NOMO-1 treated with dmso at 0.1 percent for 144 hours (cell line): Measurements from ENCODE around the gene BRF1.

Source experiments
- DNase-seq: peaks from one replicate; lab custom pipeline; 2025; ENCODE audit not compliant: unreplicated experiment; lab: John Stamatoyannopoulos, UW

Gene BRF1

DNA sequence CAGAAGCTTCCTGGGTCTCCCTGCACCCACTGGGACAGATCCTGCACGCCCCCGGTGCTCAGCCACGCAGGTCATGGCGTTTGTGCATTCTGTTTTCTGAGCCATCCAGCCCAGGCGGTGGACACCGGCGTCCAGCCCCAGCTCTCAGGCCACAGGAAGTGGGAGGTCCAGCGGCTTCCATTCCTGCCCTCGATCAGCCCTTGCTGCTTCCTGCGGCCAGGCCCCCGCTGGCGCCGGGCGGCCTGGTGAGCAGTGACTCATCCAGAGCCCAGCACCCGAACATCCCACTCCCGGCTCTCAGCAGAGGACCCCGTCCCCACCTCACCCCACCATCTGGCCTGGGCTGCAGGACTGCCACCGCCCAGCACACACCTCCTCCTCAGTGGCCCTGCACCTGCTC lies 101.7 kb downstream of the BRF1 start:
- DNase-seq: no peak

DNA sequence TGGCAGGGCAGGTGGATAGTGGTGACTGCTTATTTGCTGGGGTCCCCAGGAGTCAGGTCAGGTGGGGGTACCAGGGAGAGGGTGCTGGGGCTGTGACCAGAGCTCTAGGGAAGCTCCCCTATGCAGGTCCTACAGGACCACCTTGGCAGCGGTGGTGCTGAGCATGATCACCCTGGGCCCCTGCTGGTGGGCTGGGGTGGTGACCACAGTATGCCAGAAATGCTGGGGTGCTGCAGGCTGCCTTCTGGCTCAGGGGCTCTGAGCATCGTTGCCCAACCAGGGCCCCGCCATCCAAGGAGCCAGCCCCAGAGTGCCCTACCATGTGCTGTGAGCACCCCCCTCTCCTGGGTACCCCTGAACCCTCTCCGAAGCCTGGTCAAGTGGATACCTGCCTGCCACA lies 102.2 kb downstream of the BRF1 start:
- DNase-seq: no peak

DNA sequence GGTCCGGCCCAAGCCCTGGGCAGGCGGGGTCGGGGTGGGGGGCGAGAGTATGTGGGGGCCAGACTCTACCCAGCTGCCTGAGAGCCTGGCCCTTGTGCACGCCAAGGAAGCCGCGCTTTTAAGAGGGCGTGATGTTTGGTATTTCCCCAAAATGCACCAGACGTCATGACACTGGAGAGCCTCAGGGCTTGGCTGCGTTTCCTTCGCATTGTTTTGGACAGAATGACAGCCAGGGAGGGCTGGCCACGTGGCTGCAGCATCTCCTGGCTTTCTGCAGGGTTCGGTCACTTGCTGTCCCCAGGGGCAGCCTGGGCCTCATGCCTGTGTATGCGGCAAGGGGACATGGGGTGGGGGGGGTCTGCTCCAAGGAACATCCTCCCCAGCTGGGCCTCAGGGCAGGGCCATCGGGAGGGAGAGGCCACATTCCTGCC lies 103.6 kb downstream of the BRF1 start:
- no peak for DNase-seq

DNA sequence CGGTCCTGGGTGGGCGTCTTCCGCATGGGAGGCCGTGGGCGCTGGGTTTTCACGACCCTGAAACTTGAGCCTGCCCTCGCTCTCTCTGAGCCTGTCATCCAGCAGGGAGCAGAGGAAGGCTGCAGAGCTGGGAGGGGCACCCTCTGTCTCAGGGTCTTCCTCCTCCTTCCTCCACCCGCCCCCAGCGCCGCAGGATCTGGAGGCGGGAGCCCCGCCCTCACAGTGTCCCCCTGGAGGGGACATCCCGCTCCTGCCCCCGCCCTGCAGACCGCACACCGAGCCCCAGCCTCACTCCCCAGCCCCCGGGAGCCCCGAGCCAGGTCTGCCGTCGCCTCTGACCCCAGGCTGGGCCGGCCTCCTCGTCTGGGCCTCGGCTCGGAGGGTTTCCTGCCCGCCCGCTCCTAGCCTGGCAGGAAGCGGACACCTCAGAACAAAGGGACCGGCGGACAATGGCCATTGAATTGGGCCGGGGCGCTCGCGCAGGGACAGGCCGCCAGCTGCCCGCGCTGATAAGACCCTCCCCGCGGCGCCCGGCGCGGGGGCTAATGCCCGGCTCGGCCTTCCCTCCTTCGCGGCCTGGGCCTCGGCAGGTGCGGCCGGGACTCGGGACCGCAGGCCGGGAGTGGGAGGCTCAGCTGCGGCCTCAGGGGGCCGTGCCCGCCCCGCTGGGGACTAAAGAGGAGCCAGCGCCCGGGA lies 104.4 kb downstream of the BRF1 start:
- DNase-seq: no peak

DNA sequence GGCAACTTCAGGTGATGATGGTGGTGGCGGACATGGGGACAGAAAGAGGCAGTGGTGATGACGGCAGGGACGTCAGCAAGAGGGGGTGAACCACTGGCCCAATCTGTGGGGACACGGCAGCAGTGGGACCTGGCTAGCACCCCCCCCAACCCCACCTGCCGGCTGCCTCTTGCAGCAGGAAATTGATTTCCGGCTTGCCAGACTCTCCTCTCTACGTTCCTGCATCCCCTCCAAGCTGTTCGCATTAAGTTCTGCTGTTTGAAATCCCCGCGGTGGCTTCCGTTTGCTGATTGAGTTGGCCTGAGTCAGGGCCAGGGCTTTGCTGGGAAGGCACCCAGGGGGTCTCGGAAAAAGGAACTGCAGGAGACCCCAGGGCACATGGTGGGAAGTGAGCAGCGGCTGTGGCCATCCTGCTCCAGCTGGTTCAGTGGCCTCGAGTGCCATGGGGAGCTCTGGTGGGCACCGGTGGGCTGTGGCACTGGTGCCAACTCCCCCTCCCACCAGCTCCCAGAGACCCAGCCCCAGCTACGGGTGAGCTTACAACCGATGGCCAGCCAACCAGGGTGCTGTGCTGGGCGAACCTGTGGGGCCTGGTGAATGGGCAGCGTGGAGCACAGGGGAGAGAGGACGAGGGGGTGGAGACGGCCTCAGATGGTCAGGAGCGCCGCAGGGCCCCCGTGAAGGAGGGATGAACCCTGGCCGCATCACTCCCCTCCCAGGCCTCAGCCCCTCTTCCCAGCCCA lies 105.1 kb downstream of the BRF1 start:
- no peak for DNase-seq

DNA sequence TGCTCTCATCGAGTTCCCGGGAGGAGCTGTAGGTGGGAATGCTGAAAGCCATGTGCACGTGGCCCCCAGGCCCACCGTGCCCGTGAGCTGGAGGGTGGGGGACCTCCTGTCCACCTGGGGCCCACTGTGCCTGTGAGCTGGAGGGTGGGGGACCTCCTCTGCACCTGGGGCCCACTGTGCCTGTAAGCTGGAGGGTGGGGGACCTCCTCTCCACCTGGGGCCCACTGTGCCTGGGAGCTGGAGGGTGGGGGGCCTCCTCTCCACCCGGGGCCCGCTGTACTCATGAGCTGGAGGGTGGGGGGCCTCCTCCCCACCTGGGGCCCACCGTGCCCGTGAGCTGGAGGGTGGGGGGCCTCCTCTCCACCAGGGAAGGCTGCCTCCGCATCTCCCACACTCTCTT lies 105.8 kb downstream of the BRF1 start:
- no peak for DNase-seq

DNA sequence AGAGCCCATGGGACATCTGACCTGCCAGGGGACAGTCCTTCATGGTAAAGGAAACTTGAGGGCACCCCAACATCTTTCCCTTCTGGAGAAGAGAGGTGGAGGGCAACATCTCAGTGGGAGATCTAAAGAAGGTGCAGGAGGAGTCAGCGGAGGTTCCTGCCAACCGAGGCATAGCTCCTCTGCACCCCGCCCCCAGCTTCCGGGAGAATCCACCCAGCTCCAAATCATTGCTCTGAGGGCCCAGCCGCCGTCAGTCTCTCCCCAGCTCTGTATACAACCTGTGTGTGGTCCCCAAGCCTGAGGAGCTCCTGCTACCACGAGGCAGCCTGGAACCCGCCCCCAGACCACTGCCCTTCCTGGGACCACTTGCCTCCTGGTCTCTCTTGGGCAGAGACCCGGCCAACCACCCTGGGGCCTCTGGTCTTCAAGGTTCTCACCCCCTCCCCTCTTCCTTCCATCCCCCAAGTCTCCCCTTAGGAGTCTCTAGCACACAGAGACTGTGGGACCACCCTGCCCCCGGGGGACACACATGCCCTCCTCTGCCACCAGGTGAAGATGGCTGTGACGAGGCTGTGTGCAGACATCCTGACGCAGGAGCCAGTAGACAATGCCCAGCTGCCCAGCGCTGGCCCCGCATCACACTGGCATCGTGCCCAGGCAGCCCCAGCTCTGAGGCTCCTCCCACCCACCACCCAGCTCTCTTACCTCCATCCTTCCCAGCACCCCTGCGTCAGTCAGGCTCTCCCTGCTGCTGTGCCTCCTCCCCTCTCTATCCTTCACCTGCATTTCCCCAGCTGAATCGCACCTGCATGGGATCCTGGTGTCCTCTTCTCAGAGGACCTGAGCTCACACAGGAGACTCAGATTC lies 106.7 kb downstream of the BRF1 start:
- DNase-seq: no peak

DNA sequence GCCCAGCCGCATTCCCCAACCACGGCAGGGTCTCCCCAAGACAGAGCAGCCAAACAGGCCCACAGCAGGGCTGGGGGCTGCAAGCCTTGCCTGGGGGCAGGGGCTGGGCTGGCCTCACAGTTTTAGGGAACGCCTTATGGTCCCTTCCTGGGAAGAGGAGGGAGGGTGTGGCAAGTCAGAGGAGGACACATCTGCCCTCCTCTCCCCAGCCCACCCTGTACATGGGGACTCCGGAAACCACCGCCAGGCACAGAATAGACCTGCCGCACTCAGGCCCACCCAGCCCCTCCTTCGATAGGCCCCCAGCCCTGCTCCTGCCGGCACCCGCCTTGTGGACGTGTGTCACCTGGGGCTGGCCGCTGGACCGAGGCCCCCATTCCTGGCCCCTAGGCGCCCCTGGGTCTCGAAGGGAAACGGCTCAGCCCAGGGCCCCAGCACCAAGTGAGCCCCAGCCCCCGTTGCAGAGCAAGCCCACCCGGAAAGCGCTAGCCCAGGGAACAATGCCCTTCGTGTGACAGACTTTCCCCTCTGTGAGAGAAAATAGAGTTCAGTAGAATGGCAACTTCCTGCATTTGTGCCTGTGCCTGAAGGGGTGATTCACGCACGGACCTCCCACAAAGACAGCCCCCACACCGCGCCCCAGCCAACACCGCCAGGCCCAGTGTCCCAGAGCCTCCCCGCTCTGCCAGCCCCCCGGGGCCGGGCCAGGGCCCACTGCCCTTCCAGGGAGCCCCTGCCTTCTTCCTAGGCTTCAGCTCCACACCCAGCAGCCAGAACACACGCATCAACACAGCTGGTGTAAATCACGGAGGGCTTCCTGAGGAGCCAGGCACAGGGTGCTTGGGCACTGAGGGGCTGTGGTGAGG lies 107.7 kb downstream of the BRF1 start:
- no peak for DNase-seq

DNA sequence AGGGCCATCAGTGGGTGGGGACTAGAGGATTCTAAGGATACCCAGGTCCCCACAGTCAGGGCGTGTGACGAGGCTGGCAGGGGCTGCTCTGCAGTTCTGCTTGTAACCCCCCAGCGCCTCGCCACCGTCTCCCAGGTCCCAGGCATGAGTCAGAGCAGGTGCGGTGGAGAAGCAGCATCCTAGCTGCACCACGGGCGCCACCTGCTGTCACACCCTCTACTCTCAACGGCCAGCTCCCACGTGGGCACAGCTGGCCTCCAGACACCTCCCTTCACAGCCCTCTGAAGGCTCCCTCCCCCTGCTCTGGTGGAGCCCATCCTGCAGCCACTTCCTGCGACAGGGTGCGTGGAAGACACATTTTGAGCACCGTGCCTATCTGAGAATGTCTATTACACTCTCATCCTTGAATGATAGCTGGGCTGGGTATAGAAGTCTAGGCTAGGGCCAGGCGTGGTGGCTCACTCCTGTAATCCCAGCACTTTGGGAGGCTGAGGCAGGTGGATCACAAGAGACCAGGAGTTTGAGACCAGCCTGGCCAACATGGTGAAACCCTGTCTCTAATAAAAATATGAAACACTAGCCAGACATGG lies 112.8 kb downstream of the BRF1 start:
- no peak for DNase-seq

DNA sequence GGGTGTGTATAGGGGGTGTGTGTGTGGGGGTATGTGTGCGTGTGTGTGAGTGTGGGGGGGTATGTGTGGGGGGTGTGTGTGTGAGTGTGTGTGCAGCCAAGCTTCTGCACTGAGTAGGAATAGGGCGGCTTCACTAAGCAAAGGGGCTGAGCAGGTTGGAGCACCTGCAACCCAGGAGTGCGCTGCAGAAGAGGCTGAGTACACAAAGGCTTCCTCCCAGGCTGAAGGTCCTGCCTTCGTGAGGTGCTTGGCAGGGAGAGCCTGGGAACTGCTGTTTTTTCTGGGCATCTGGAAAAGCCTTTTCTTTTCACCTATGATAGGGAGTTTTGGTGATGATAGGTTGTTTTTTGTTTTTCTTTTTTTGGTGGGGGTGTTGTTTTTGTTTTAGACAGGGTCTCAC lies 113.7 kb downstream of the BRF1 start:
- DNase-seq: no peak

DNA sequence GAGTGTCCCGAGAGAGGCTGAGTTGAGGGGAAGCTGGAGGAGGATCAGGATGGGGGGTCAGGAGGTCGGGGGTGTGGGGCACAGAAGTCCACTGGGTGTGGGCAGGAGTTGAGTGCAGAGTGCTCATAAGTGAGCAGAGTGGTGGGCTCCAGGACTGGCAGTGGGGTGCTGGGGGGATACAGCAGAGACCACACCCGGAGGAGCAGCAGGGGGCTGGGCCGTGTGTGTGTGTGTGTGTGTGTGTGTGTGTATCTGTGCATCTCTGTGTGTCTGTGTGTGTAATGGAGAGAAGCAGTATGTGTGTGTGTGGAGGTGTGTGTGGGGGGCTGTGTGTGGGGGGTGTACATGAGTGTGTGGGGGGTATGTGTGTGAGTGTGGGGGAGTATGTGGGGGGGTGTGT lies 114.8 kb downstream of the BRF1 start:
- DNase-seq: no peak

DNA sequence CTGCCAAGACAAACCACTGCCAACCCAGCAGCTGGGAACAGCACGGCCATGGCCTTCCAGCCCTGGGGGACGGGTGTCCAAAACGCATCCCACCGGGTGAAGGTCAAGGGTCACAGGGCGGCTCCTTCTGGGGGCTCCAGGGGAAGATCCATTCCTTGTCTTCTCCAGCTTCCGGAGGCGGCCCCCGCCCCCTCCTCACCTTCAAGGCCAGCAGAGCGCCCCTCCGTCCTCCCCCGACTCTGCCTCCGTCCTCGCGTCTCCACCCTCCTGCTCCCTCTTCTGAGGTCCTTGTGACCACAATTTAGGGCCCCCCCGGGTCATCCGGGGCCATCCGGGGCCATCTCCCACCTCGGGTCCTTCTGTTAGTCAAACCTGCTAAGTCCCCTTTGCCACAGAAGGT lies 115.8 kb downstream of the BRF1 start:
- DNase-seq: no peak

DNA sequence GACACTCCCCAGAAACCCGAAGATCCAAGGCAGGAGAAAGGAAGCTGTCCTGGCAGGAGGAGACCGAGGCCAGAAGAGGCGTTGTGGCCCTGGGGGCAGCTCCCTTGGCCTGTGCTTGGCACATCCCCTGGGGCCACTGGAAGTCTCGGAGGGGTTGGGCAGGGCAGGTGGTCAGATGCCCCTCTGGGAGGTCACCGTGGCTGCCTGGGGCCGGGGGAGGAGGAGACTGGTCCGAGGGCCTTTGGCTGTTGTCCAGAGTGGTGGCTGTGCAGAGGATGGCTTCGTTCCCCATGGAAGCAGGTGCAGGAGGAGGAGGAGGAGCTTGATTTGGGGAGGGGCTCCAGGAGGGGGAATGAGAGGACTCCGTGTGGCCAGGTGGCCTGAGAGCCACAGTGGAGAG lies 116.3 kb downstream of the BRF1 start:
- no peak for DNase-seq

DNA sequence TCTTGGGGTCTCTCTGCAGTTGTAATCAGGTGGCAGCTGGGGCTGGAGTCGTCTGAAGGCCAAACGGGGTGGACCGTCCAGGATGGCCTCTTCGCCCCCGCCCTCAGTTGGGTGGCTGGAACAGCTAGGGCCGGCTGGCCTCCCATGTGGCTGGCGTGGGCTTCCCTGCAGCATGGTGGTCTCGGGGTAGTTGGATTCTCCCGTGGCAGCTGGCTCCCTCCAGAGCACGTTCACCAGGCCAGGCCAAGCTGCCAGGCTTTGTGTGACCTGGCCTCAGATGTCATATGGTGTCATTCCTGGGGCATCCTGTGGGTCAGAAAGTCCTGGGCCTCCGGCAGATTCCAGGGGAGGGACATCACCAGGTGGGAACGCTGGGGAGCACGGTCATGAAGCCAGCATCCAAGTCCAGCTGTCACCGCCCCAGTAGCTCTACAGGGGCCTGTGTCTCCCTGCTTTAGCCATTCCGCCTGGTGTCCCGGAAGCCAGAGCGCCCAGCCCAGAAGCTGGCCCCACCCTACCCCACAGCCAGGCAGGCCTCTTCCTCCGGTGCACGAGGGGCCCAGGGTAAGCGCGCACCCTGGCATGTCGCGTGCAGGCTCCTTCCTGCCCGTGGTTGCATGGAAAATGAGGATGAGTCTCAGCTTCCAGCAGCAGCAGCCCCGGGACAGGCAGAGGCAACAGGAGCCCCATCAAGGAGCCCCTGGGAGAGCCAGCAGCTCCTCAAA lies 118.3 kb downstream of the BRF1 start:
- no peak for DNase-seq

DNA sequence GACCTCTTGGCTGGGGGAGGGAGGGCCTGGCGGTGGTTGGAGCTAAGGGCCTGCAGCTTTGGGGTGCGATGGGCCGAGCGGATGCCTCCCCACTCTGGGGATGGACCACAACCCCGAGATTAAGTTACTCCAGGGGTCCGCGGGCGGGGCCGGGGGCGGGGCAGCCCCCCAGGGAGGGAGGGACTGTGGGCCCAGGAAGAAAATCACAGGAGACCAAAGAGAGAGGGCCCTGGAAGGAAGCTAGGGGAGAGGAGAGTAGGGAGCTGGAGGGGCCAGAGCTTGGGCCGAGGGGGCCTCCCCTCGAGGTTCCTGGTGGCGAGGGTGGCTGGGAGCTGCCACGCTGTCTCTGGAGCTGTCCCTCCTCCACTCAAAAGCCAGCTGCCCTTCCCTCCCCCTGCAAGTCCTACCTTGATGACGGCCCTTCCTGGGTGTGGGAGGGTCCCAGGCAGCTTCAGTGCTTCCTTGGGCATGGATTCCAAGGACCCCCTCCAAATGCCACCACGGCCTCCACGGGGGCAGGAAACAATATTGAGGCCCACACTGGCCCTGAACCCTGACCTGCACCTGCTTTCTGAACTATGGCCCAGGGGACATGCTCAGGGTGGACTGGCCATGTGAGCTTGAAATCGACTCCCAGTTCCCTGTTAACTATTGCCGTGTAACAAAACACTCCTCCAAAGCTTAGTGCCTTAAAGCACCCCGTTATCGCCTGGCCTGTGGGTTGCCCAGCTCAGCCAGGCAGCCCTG lies 119.1 kb downstream of the BRF1 start:
- DNase-seq: no peak

DNA sequence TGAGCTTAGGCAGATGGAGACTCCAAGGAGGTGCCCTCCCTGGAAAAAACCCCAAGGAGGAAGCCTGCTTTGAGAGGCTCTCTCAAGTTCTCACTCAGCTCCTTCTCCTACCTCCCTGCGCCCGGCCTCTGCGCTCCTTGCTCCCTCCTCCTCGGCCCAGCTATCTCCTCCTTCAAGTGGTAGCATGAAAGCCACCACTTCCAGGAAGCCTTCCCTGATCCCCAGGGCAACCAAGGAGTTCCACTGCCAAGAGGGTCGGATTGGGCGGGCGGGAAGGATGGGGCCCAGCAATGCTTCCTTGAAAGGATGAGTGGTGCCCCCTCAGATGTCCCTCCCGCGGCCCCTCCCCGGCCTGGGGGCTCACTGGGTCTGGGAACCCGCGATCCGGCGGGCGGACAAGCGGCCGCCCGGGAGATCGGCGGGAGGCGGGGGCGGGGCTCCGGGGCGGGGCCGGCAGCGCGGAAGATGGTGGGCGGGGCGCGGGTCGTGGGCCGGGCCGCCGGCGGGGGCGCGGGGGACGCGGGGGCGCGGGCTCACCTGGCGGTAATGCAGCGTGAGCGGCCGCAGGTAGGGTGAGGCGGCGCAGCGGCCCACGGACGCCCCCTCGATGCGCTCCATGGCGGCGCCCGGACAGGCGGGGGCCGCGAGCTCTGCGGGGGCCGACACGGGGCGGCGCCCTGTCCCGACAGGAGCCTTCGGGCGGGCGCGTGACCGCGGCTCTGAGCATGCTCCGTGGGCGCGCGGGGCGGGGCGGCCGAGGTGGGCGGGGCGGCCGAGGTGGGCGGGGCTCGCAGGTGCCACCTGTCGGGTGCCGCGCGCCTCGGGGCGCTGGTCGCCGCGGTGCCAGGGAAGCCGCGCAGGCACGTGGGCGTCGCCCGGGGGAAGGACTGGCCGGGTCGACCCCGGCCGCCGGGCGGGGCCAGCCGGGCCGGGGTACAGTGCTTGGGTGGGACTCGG lies 119.9 kb downstream of the BRF1 start, which contains the start of gene NUDT14:
Gene NUDT14, minus strand, starts transcription at position 721 of the 957 bp plus-strand sequence. Its CDS starts 103 bp downstream, at position 618.
- no peak for DNase-seq

DNA sequence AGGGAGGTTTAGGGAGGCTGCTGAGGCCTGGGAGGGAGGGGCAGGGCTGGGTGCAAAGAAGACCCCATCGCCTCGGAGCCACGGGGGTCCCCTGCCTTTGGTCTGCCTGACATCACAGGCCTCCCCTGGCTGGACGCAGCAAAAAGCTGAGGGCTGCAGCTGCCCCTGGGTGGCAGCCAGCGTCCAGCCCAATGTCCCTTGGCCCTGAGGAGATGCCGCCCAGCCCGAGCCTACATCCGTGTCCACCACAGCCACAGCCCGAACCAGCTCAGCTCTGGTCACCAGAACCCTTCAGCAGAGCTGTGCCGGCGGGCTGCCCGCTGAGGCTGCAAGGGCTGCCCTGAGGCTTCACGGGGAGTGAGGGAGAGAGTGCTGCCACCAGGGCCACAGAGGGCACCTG lies 121.6 kb downstream of the BRF1 start:
- DNase-seq: no peak

DNA sequence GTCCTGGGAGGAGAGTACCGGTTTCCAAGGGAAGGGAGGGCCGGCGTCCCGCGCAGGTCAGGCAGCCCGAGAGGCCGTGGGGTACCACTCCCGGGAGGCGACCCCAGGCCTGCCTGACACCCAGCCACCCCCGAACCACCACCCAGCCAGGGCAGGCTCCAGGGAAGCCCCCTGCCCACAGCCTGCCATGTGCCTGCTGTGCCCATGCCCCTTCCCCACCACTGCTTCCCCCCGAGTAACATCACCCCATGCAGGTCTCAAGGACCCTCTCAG lies 122.0 kb downstream of the BRF1 start:
- no peak for DNase-seq
